Measurements from ENCODE around the gene SEMA3E.

DNA sequence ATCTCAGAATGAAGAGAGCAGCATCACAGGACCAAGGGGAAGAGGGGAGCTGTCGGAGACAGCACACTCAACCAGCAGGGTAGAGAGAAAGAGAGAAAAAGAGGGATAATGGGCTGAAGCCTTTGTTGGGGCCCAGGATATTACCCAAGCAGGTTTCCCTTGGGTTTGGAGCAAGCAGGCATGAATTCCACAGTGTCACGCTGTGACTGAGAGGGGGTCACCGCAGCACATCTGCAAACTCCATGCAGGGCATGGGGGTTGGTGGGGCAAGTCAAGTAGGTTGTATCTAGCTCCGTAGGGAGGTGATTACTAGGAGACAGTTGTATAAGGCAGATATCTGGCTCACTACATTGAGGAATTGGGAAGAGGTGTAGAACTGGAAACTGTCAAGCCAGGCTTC lies 42.2 kb upstream of the SEMA3E start:
- TF ChIP-seq CTCF (IDR thresholded peaks at IDR 0.05; ENCODE audit: insufficient read depth, low read depth, low read length) = no peak
- TF ChIP-seq EZH2 (IDR thresholded peaks at IDR 0.05; ENCODE audit: insufficient read depth, low read length) = no peak

Data from astrocyte (in vitro differentiated cells and primary cell).